ENCODE measurements around the gene MALAT1.

GRCh38 chr11:65524014-65524740 is 25.3 kb downstream of the MALAT1 start:
- TF ChIP-seq CREB1 (IDR thresholded peaks at IDR 0.05) = no peak
- no peak for TF ChIP-seq YY1 (IDR thresholded peaks at IDR 0.05; ENCODE audit: low read depth, low read length)
- TF ChIP-seq GABPA (IDR thresholded peaks at IDR 0.05; ENCODE audit: borderline replicate concordance, insufficient read depth, low read length) = no peak
- no peak for TF ChIP-seq CTCF (IDR thresholded peaks at IDR 0.05; ENCODE audit: control extremely low read depth in 1 of 3, insufficient read depth in 1 of 3, low read depth in 1 of 3, low read length in 3 of 3)
